Glutamatergic neuron (in vitro differentiated cells): ENCODE data around the gene ELOVL5. TPM values are rescaled to one million over a fixed set of nuclear protein-coding genes. Genes with fewer than 3 reads are reported as not detected.
"Not testable (repeated sequence)": the region's sequence is repeated elsewhere in the genome, so short reads cannot be mapped to it uniquely, and the experiment has no call there.

ENCODE experiments used
- DNase-seq: peaks from one replicate; pipeline ENCODE4 v3.0.0; 2022
- H3K27ac Mint-ChIP-seq: one replicate; pipeline ENCODE4 v1.8.0; 2020; ENCODE audit warnings: mild to moderate bottlenecking, mixed read lengths, inconsistent platforms; ENCODE audit not compliant: unreplicated experiment
- H3K27me3 Mint-ChIP-seq: one replicate; pipeline ENCODE4 v1.8.0; 2020; ENCODE audit warnings: mild to moderate bottlenecking, moderate library complexity, mixed read lengths, inconsistent platforms; ENCODE audit not compliant: unreplicated experiment
- H3K36me3 Mint-ChIP-seq: one replicate; pipeline ENCODE4 v1.8.0; 2020; ENCODE audit warnings: mild to moderate bottlenecking, mixed read lengths, inconsistent platforms; ENCODE audit not compliant: unreplicated experiment
- H3K4me1 Mint-ChIP-seq: one replicate; pipeline ENCODE4 v1.8.0; 2020; ENCODE audit warnings: mild to moderate bottlenecking, low read depth, mixed read lengths, inconsistent platforms; ENCODE audit not compliant: unreplicated experiment
- H3K4me3 Mint-ChIP-seq: one replicate; pipeline ENCODE4 v1.8.0; 2020; ENCODE audit warnings: mild to moderate bottlenecking, mixed read lengths, inconsistent platforms; ENCODE audit not compliant: unreplicated experiment
- H3K9me3 Mint-ChIP-seq: one replicate; pipeline ENCODE4 v1.8.0; 2020; ENCODE audit warnings: mild to moderate bottlenecking, moderate library complexity, mixed read lengths, inconsistent platforms; ENCODE audit not compliant: unreplicated experiment
- total RNA-seq: library from RNA; stranded (reverse); fragmentation: NEBNext Ultra II Directional; extraction: Animal tissue kit (Norgen Biotek cat#: 25700); gene quantifications from one replicate; pipeline ENCODE4 v1.2.1, GENCODE V29; 2021; ENCODE audit not compliant: unreplicated experiment
- TF ChIP-seq, protein P1 (sequence below): fragments of 200-600 bp; sonication (generic); IDR thresholded peaks from one replicate; pipeline ENCODE4 v1.5.0; 2021; ENCODE audit not compliant: partially characterized antibody, unreplicated experiment

Gene ELOVL5
- total RNA-seq, 1 donor from 2014 or later = 97.2 TPM

DNA sequence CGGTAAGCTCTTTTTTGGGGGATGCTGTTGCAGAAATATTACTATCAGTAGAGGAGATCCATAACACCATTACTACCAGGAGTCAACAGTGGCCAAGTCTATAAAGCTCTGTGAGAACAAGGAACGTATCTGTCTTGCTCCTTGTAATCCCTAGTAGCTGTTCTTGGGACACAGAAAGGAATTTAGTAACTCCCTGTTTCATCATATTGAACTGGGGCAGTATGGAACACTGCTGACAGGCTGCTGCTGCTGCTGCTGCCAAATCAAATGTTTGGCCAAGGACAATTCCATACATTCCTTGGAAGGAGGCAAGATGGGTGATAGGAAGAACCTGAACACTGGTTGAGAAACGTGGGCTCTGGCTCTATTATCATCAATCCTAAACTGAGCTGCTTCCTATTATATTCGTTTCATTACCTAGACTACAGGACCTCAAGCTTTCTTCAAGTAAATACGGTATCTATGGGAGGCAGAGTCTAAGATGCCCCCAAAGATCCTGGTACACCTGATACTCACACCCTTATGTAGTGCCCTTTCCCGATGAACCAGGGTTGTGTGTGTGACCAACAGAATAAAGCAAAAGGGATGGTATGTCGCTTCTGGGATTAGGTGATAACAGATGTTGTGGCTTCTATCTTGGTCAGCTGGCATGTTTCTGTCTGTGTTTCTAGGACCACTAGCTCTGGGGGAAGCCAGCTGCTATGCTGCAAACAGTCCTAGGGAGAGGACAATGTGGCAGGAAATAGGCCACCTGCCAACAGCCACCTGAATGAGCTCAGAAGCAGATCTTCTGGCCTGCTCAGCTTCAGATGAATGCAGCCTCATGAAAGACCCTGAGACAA is 39.5 kb downstream of the ELOVL5 start:
- TF ChIP-seq, protein P1, sequence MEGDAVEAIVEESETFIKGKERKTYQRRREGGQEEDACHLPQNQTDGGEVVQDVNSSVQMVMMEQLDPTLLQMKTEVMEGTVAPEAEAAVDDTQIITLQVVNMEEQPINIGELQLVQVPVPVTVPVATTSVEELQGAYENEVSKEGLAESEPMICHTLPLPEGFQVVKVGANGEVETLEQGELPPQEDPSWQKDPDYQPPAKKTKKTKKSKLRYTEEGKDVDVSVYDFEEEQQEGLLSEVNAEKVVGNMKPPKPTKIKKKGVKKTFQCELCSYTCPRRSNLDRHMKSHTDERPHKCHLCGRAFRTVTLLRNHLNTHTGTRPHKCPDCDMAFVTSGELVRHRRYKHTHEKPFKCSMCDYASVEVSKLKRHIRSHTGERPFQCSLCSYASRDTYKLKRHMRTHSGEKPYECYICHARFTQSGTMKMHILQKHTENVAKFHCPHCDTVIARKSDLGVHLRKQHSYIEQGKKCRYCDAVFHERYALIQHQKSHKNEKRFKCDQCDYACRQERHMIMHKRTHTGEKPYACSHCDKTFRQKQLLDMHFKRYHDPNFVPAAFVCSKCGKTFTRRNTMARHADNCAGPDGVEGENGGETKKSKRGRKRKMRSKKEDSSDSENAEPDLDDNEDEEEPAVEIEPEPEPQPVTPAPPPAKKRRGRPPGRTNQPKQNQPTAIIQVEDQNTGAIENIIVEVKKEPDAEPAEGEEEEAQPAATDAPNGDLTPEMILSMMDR = no peak
- no peak for DNase-seq
- H3K9me3 Mint-ChIP-seq = peaks cover 3% of the 10 kb centered on the region
- H3K4me1 Mint-ChIP-seq = peaks cover 34% of the 10 kb centered on the region
- no peaks in the 10 kb centered on the region for H3K36me3 Mint-ChIP-seq
- H3K4me3 Mint-ChIP-seq = peak overlapping the region; percentile 25
- H3K27ac Mint-ChIP-seq = peak overlapping the region; percentile 84
- H3K27me3 Mint-ChIP-seq = peaks cover 4% of the 10 kb centered on the region

DNA sequence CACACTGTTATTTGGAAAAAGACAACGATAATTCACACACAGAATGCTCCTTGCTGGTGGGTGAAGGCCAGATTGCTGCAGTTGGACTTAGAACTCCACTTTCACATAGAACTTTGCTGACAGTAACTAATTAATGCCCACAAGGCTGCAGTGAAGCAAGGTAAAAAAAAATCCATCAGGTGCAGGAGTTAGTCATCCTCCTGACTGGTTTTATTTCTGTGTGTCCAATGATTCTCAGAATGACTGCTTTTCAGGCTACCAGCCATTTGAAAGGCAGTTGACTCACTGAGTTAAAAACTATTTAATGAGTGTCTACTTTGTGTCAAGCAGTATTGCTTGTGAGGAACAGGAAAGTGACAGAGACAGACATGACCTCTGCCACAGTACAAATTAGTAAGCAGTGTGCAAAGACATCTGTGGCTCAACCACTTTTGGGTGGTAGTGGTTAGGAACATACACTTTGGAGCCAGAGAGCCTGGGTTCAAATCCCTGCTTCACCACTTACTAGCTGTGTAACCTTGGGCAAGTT is 41.9 kb downstream of the ELOVL5 start:
- Mint-ChIP-seq H3K9me3 (peaks cover 3% of the 10 kb centered on the region), H3K4me1 (peaks cover 40% of the 10 kb centered on the region), H3K27me3 (peaks cover 4% of the 10 kb centered on the region), H3K4me3 (no peak overlapping the region), H3K27ac (no peak overlapping the region), H3K36me3 (no peaks in the 10 kb centered on the region)
- DNase-seq = no peak
- TF ChIP-seq, protein P1 = no peak

DNA sequence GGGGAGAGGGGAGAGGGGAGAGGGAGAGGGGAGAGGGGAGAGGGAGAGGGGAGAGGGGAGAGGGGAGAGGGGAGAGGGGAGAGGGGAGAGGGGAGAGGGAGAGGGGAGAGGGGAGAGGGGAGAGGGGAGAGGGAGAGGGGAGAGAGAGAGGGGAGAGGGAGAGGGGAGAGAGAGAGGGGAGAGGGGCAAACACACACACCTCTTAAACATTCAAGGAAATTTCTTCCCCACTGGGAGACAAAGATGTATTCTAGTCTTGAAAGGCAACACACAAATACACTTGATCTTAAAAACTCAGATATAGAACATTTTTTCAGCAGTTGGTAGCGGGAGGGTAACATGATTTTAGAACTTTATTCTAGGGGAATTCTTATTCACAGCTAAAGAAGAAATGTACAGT is 42.5 kb downstream of the ELOVL5 start:
- not testable (repeated sequence) for H3K36me3 Mint-ChIP-seq, H3K4me3 Mint-ChIP-seq, H3K9me3 Mint-ChIP-seq, H3K27me3 Mint-ChIP-seq, DNase-seq
- H3K27ac Mint-ChIP-seq = peak overlapping the region; percentile 80
- peaks cover 45% of the 10 kb centered on the region for H3K4me1 Mint-ChIP-seq

DNA sequence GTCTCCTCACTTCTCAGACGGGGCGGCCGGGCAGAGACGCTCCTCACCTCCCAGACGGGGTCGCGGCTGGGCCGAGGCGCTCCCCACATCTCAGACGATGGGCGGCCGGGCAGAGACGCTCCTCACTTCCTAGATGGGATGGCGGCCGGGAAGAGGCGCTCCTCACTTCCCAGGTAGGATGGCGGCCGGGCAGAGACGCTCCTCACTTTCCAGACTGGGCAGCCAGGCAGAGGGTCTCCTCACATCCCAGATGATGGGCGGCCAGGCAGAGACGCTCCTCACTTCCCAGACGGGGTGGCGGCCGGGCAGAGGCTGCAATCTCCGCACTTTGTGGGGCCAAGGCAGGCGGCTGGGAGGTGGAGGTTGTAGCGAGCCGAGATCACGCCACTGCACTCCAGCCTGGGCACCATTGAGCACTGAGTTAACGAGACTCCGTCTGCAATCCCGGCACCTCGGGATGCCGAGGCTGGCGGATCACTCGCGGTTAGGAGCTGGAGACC is 43.2 kb downstream of the ELOVL5 start:
- not testable (repeated sequence) for H3K27ac Mint-ChIP-seq, H3K27me3 Mint-ChIP-seq, DNase-seq, H3K36me3 Mint-ChIP-seq, H3K9me3 Mint-ChIP-seq, H3K4me3 Mint-ChIP-seq
- peaks cover 48% of the 10 kb centered on the region for H3K4me1 Mint-ChIP-seq

DNA sequence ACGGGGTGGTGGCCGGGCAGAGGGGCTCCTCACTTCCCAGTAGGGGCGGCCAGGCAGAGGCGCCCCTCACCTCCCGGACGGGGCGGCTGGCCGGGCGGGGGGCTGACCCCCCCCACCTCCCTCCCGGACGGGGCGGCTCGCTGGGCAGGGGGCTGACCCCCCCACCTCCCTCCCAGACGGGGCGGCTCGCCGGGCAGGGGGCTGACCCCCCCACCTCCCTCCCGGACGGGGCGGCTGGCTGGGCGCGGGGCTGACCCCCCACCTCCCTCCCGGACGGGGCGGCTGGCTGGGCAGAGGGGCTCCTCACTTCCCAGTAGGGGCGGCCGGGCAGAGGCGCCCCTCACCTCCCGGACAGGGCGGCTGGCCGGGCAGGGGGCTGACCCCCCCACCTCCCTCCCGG is 43.8 kb downstream of the ELOVL5 start:
- peak overlapping the region; percentile 96 for H3K27ac Mint-ChIP-seq
- not testable (repeated sequence) for H3K36me3 Mint-ChIP-seq, H3K27me3 Mint-ChIP-seq, H3K9me3 Mint-ChIP-seq, H3K4me3 Mint-ChIP-seq
- DNase-seq = peak; percentile 33
- peaks cover 46% of the 10 kb centered on the region for H3K4me1 Mint-ChIP-seq

DNA sequence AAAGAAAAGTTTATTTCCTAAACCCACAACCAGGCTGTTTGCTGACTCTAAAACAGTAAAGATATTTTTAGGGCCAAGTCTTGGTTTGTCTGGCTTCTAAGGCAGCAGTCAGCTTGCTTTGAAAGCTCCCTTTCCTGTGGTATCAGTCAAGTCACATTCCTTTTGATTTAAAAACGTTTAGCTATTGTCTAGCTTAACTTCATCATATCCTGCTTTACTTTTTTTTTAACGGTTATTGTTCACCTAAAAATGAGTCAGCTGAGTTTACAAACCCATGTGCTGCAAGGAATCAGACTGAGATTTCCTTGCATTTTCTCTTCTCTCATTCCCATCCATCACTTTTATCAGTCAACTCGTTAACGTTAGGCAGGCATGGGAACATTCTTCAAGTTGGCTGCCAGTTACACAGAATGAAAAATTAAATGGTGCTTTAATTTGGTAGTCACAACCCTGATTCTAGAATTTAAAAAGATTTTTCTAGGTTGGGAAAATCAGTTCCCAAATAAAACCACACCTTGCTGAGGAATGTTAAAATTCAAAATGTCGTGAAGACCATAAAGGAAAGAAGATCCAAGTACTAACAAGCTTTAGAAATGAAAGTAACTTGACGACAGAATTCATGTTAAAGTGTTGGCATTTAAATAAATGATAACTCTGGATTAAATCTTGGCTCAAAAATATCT is 45.9 kb downstream of the ELOVL5 start:
- peak overlapping the region; percentile 2 for H3K27ac Mint-ChIP-seq
- H3K4me1 Mint-ChIP-seq = peaks cover 47% of the 10 kb centered on the region
- H3K9me3 Mint-ChIP-seq = peaks cover 4% of the 10 kb centered on the region
- DNase-seq = no peak
- no peaks in the 10 kb centered on the region for H3K36me3 Mint-ChIP-seq
- H3K4me3 Mint-ChIP-seq = no peak overlapping the region
- TF ChIP-seq, protein P1 = no peak
- H3K27me3 Mint-ChIP-seq = peaks cover 5% of the 10 kb centered on the region
